GM10248 (cell line): ENCODE data around the gene TRAPPC14.
"Not testable (repeated sequence)": the region's sequence is repeated elsewhere in the genome, so short reads cannot be mapped to it uniquely, and the experiment has no call there.

ENCODE experiments used
- CTCF ChIA-PET: fragments of 300-600 bp; sonication (Branson Sonifier 250); formaldehyde crosslinking; extraction: SDS; loops from one replicate; lab custom pipeline; 2021; ENCODE audit warnings: antibody characterized with exemption; lab: Yijun Ruan, JAX
- POLR2A ChIA-PET: fragments of 350-650 bp; sonication (Branson Sonifier 250); formaldehyde crosslinking; extraction: SDS; loops from one replicate; lab custom pipeline; 2020; ENCODE audit warnings: antibody characterized with exemption; lab: Yijun Ruan, JAX
- DNase-seq: peaks from one replicate; pipeline ENCODE4 v3.0.0; 2012; ENCODE audit errors: extremely low spot score
- CTCF ChIP-seq: IDR thresholded peaks from 2 replicates; pipeline ENCODE4 v1.5.1; 2012; ENCODE audit warnings: mild to moderate bottlenecking, low read depth; ENCODE audit errors: extremely low read depth, missing control alignments, control extremely low read depth

The TRAPPC14 gene

DNA sequence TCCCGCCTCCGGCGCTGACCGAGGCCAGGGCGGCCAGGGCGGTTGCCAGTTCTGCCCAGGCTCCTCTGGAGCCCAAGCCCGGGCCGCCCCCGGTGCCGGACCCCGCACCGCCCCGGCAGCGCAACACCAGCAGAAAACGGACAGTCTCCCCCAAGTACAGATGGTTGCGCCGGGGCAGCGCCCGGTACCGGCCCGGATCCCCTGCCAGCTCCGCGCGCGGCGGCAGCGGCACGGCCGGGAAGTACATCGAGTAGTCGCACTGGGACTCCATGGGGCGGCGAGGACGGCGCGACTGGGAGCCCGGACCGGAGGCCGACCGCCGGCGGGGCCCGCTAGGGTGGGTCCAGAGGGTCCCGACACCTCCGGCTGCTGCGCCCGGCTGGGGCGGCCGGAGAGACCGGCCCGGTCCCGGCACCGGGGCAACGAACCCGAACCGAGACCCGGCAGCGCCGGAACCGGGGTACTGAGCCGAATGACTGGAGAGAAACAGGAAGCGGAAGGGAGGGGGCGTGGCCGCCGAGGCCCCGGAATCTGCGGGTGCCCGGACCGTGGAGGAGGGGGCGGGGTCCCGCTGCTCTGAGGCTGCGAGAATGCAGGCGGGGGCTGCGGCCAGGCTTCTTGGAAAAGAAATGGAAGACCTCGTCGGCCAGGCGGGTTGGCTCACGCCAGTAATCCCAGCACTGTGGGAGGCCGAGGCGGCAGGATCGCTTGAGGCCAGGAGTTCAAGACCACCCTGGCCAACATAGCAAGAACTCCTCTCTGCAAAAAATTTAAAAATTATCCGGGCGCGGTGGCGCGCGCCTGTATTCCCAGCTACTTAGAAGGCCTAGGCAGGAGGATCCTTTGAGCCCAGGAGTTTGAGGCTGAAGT is at the start of gene TRAPPC14:
Gene TRAPPC14 (minus strand): TSS at position 495 of the 870 bp plus-strand sequence. CDS start 224 bp downstream, at position 271.
- DNase-seq: peak; percentile 97
- no peak for TF ChIP-seq CTCF
- ChIA-PET CTCF (interaction anchor here (0.9 to 2.1 kb wide), 6 partner anchors 14 to 250 kb away, joined by 3 to 9 read pairs (median 4); no protein-coding TSS in a partner anchor), POLR2A (interaction anchor here (0.7 kb wide), 1 partner anchor 57 kb away, joined by 3 read pairs; the partner anchor contains the start of gene AP4M1)

- ChIA-PET CTCF (interaction anchor here (0.9 to 6.1 kb wide), 5 partner anchors 9 to 72 kb away, joined by 3 to 32 read pairs (median 4); no protein-coding TSS in a partner anchor), POLR2A (interaction anchor here (0.8 kb wide), 1 partner anchor 224 kb away, joined by 3 read pairs; the partner anchor contains the start of gene ZCWPW1)
- no peak for TF ChIP-seq CTCF
- no peak for DNase-seq
These were observed 45.9 kb upstream of the TRAPPC14 start for GRCh38 chr7:100204454-100204853.

DNA sequence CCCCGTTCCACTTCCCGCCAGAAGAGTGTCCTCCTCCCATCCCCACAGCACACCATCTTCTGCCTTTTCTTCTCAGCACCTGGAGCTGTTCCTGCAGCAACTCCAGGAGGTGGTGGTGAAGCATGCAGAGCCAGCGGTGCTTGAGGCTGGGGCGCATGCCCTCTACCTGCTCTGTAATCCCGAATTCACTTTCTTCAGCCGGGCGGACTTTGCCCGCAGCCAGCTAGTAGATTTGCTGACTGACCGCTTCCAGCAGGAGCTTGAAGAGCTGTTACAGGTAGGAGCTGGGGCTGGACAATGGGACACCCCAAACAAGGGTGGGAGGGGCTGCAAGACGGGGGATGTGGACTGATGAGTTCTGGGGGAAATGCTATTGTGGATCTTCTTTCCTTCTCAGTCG is 42.2 kb upstream of the TRAPPC14 start:
- TF ChIP-seq CTCF: no peak
- no peak for DNase-seq
- CTCF ChIA-PET: interaction anchor here (1.3 to 11.1 kb wide), 4 partner anchors 11 to 490 kb away, joined by 3 to 130 read pairs (median 21); no protein-coding TSS in a partner anchor
- POLR2A ChIA-PET: no interaction called here

- no peak for TF ChIP-seq CTCF
- no peak for DNase-seq
- CTCF ChIA-PET: interaction anchor here (1.1 to 11.1 kb wide), 3 partner anchors 9 to 64 kb away, joined by 3 to 130 read pairs (median 32); no protein-coding TSS in a partner anchor
- POLR2A ChIA-PET: no interaction called here
These were observed 39.7 kb upstream of the TRAPPC14 start for GRCh38 chr7:100198266-100198665.

DNA sequence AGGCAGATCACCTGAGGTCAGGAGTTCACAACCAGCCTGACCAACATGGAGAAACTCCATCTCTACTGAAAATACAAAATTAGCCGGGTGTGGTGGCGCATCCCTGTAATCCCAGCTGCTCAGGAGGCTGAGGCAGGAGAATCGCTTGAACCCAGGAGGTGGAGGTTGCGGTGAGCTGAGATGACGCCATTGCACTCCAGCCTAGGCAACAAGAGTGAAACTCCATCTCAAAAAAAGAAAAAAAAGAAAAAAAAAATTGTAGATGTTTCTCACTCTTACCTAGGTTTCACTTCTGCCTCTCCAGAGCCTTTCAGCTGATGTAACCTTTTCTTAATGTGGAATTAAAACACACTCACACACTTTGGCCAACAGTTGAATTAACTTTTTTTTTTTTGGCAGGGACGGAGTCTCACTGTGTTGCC is 37.4 kb upstream of the TRAPPC14 start:
- CTCF ChIA-PET: interaction anchor here (1.0 to 11.1 kb wide), 4 partner anchors 14 to 63 kb away, joined by 3 to 130 read pairs (median 4); no protein-coding TSS in a partner anchor

GRCh38 chr7:100195222-100195621 is 36.7 kb upstream of the TRAPPC14 start:
- POLR2A ChIA-PET: no interaction called here
- TF ChIP-seq CTCF: no peak
- CTCF ChIA-PET: interaction anchor here (1.0 to 11.1 kb wide), 6 partner anchors 9 to 62 kb away, joined by 3 to 130 read pairs (median 4); no protein-coding TSS in a partner anchor
- DNase-seq: no peak

More for the DNA sequence above, 37.4 kb upstream of the TRAPPC14 start:
- DNase-seq: peak; percentile 62
- POLR2A ChIA-PET: not testable (repeated sequence)

GRCh38 chr7:100192969-100193368 is 34.4 kb upstream of the TRAPPC14 start:
- ChIA-PET POLR2A (no interaction called here), CTCF (interaction anchor here (0.8 to 11.1 kb wide), 2 partner anchors 10 to 20 kb away, joined by 3 to 130 read pairs; no protein-coding TSS in a partner anchor)
- no peak for TF ChIP-seq CTCF
- DNase-seq: no peak

DNA sequence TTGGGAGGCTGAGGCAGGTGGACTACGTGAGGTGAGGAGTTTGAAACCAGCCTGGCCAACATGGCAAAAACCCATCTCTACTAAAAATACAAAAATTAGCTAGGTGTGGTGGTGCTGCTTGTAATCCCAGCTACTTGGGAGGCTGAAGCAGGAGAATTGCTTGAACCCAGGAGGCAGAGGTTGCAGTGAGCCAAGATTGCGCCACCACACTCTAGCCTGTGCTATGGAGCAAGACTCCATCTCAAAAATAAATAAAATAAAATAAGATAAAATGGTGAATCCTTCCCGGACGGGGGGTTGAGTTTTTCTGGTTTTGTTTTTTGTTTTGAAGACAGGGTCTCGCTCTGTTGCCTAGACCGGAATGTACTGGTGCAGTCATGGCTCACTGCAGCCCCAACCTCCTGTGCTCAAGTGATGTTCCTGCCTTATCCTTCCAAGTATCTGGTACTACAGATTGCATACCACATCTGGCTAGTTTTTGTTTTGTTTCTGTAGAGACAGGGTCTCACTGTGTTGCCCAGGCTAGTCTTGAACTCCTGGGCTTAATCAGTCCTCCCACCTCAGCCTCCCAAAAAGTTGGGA is 33.8 kb upstream of the TRAPPC14 start:
- CTCF ChIA-PET: interaction anchor here (0.8 to 11.1 kb wide), 2 partner anchors 9 to 21 kb away, joined by 3 to 130 read pairs; no protein-coding TSS in a partner anchor
- DNase-seq, POLR2A ChIA-PET: not testable (repeated sequence)
